ENCODE measurements around the gene SGIP1. TPM values are rescaled to one million over a fixed set of nuclear protein-coding genes. Genes with fewer than 3 reads are reported as not detected.
"Not testable (repeated sequence)": the region's sequence is repeated elsewhere in the genome, so short reads cannot be mapped to it uniquely, and the experiment has no call there.

The SGIP1 gene
- polyA plus RNA-seq, 3 donors, result 11.7 to 18.5 (median 17.4) TPM

GRCh38 chr1:66552829-66553228 is 18.9 kb downstream of the SGIP1 start:
- no peak for DNase-seq

GRCh38 chr1:66553846-66554245 is 19.9 kb downstream of the SGIP1 start:
- no peak for DNase-seq

- no peak for DNase-seq
Observed at GRCh38 chr1:66556161-66556611, 22.2 kb downstream of the SGIP1 start.

GRCh38 chr1:66557157-66557556 is 23.2 kb downstream of the SGIP1 start:
- DNase-seq, result no peak

- DNase-seq, result no peak
Observed at GRCh38 chr1:66559517-66559916, 25.6 kb downstream of the SGIP1 start.

- DNase-seq, result no peak
Observed at GRCh38 chr1:66562561-66562960, 28.6 kb downstream of the SGIP1 start.

GRCh38 chr1:66563094-66563800 is 29.3 kb downstream of the SGIP1 start:
- peak; percentile 49 for DNase-seq

- no peak for DNase-seq
Observed at GRCh38 chr1:66563941-66564630, 30.1 kb downstream of the SGIP1 start.

- DNase-seq, result no peak
Observed at GRCh38 chr1:66570196-66570595, 36.2 kb downstream of the SGIP1 start.

- DNase-seq, result no peak
Observed at GRCh38 chr1:66571789-66572188, 37.8 kb downstream of the SGIP1 start.

- DNase-seq, result no peak
Observed at GRCh38 chr1:66575739-66576138, 41.8 kb downstream of the SGIP1 start.

GRCh38 chr1:66576645-66577044 is 42.7 kb downstream of the SGIP1 start:
- no peak for DNase-seq

- no peak for DNase-seq
Observed at GRCh38 chr1:66578841-66579240, 44.9 kb downstream of the SGIP1 start.

GRCh38 chr1:66580081-66580480 is 46.1 kb downstream of the SGIP1 start:
- no peak for DNase-seq

GRCh38 chr1:66583021-66583420 is 49.1 kb downstream of the SGIP1 start:
- no peak for DNase-seq

- DNase-seq, result no peak
Observed at GRCh38 chr1:66585002-66585401, 51.0 kb downstream of the SGIP1 start.

GRCh38 chr1:66589326-66589725 is 55.4 kb downstream of the SGIP1 start:
- DNase-seq, result no peak

GRCh38 chr1:66592106-66592507 is 58.2 kb downstream of the SGIP1 start:
- not testable (repeated sequence) for DNase-seq

GRCh38 chr1:66596191-66596590 is 62.2 kb downstream of the SGIP1 start:
- no peak for DNase-seq

GRCh38 chr1:66597500-66597899 is 63.5 kb downstream of the SGIP1 start:
- no peak for DNase-seq

- DNase-seq, result no peak
Observed at GRCh38 chr1:66598670-66599069, 64.7 kb downstream of the SGIP1 start.

- peak; percentile 17 for DNase-seq
Observed at GRCh38 chr1:66599346-66599745, 65.4 kb downstream of the SGIP1 start.

GRCh38 chr1:66599899-66600737 is 66.2 kb downstream of the SGIP1 start:
- DNase-seq, result no peak
